Left kidney (tissue), 2 donors: ENCODE results near the gene CORIN. TPM values are rescaled to one million over a fixed set of nuclear protein-coding genes. Genes with fewer than 3 reads are reported as not detected.

ENCODE experiments used
- DNase-seq: peaks from one replicate; pipeline ENCODE4 v3.0.0-alpha.2; 2013
- polyA plus RNA-seq: library from polyadenylated mRNA; unstranded; fragments of 120-200 nt; gene quantifications from one replicate; pipeline ENCODE4 v1.2.1, GENCODE V29; 2013; ENCODE audit not compliant: insufficient read length

The CORIN gene
- polyA plus RNA-seq, 1 donor = 6.2 TPM

DNA sequence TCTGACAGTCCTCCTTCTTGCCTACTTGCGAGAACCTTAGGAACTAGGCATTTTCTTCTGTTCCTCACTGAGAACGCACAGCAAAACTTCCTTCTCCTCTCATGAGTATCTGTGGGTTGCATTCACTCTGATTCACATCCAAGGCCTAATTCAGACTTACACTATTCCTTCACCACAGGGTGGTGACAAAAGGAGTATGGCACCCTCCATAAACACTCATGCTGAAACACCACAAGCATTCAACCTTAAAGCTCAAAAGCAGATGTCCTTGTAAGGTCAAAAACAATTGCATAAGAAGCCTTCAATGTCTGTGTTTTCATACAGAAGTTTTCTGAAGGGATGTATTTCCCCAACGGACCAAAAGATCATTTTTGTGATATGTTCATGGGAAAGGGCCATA, 147.3 kb downstream of the CORIN start:
- no peak for DNase-seq

DNA sequence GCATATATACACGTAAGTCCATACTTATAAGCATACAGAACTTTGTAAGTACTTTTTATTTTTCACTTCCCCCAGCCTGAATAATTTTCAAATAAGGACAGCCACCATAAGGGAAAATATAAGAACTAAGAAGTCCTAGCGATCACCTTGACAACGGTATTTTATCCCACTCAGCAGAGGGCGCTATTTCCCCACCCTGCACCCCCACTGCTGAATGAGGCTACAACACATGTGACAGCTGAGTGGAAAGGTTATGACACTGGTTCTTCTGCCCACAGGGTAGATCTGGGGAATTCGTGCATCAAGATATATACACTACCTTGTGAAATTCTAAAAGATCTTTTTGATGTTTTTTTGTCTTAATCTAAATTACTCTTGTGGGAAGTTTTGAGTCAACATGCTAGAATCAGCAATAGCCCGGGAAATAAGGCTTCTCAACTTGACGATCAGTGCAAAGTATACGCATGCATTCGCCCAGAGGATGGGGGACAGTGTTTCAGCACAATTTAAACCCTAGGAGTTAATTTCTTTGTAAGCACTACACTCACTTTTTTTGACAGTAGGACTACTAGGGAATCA, 151.5 kb downstream of the CORIN start:
- DNase-seq = peak; percentile 48

DNA sequence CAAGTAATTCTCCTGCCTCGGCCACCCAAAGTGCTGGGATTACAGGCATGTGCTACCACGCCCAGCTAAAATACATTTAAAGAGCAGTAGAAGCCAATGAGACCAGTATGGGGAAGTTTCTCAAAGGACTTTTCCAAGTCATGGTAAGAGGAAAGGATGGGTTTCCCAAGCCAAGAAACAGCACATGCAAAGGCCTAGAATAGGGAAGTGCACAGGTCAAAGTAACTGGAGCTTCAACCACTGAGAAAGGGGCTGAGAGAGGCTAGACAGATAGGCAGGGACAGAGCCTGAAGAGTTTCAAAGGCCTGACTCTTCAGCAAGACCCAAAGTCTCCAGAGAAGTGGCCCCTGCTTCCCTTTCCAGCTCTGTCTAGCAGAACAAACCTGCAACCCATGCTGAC, 162.1 kb downstream of the CORIN start:
- no peak for DNase-seq

DNA sequence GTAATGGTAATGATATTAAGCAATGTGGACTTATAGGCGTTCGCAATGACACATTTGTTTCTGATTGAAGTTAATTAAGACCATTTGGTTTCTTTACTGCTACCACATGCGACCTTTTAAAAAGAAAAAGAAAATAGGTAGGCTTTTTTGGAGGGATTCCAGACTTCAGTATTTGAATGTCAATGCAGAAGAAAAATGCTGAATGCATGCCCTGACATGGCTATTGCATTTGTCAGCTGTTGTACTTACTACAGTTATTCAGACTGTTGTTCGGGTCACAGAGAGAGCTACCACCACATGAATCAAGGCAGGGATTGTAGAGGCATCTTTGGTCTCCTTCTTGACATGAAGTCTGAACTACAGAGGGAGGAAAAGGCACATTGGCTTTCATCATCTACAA, 163.7 kb downstream of the CORIN start:
- no peak for DNase-seq

DNA sequence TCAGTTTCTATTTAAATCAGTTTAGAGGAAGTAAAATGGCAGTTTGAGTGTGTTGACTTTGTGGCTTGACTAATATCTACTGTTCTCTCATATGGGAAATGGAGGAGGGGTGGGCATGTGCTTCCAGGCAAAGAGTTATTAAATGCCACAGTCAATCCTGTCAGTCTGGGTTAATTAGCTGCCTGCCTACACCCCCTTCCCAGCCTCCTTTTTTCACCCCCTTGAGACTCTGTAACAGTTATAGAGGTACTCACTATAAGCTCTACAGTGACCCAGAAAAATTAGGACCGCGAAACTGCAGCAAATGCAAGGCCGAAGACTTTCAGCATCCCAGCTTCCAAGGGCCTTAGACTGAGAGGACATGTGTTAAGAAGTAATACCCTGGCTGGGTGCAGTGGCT, 165.2 kb downstream of the CORIN start:
- DNase-seq = no peak

DNA sequence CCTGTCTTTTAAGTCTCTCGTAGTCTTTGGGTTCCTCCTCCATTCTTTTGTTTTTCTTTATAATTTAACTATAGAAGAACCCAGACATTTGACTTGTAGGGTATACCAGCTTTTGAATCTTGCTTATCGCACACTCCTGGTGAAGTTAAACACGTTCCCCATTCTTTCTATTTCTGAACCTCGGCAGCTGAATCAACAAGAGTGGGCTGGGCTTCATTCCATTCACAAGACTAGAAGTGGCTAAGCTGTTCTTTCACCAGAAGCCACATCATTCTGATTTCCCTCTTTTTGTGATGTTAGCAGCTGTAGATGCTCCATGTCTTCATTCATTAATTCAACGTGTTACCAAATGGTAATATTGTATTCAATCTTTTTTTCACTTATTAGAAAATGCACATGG, 167.9 kb downstream of the CORIN start:
- DNase-seq = no peak

DNA sequence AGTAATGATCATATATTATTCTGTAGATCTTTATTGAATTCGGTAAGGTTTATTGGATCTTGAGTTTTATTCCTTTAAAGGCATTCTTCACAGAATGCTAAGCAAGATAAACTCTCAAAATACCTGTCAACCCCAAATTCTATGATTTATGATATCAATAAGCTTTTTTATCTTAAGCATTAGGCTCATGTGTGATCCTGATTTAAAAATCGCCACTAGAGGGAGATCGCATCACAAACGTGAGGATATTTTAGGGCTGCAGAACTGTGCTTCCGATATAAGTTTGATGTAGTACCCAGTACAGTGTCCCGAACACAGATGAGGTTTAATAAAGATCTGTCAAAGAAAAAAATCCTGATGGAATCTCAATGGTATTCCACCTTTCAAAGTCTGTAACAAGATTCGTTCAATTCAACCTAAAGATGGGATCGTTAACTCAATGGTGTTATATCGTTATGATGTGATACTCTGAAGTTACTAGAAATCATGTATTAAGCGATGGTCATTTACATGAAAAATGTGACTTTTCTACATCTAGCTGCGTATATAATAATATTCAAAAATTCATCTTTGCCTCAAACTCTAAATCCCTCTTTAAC, 169.0 kb downstream of the CORIN start:
- peak; percentile 61 for DNase-seq

DNA sequence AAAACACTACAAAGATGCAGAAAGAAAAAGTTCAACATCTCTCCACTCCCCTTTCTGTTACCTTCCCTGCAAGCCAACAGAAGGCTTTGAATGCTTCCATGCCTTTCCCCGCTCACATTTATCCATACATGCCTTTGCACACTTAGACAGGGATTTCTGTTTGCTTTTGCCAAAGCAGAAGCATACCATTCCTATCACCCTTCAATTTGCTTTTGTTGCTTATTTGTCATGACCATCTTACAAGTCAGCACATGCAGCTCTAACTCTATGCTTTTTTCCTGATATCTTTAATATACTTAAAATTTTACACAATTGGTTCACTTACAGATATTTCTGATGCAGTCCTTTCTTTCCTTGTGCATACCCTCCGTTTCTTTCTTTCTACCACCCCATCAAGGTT, 169.6 kb downstream of the CORIN start:
- DNase-seq = no peak

DNA sequence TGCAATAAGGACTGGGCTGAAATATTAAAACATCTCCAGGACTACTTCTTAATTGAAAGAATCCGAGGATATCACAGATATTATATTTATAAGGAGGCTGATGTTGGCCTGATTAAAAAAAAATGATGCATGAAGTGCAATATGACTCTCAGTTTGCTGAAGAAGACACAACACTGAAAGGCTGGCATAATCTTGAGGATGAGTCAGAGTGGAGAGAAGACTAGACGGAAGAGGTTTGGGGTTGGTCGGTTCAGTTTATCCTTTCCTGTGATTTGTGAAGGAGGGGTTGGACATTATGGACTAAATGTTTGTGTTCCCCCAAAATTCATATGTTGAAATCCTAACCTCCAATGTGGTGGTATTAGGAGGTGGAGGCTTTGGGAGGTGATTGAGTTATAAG, 170.3 kb downstream of the CORIN start:
- no peak for DNase-seq

DNA sequence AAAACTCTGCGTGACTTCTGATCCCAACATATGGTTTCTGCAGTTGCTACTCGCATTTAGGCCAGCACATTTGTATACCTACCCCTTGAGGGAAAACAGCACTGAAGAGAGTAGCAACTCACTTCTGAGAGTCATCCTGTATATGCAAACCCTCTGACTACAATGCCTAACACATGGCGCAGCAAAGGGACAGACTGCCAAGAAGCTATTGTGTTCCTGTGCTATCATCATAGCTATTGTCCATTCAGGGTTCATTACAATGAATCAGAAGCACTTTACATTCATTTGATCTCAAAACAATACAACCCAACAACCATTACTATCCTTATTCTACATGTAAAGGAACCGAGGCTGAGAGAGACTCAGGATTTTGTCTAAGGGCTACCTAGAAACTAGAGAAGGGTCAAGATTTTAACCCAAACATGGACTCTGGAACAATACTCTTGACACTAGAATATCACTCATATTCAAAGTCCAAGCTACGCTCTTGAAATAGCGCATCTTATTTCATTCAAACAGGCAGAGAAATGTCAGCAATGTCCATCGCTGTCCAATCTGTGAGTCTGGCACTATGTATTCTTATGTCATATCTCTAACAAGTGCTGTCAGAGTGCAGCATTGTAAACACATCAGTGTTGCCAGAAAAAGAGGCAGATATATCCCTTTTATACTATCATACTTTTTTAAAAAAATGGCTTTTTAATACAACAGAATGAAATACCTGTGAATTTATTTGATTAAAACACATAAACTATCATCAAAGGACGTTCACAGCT, 173.6 kb downstream of the CORIN start:
- no peak for DNase-seq

DNA sequence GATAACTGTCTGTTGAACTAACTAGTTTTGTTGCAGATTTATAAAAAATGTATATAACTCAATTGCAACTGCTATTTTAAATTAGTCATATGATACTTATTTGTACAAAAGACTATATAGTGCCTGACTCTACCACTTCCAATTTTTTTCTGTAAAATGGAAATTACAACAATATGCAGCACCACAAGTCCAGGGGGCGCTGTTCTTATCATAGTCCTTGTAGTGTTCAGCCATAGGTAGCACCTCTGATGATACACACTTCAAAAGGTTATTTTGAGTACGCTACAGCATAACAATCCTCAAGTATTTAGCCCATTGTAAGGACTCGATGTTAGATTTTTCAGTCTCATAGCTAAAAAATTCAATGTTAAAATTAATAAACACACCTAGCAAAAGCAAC, 174.9 kb downstream of the CORIN start:
- DNase-seq = no peak

DNA sequence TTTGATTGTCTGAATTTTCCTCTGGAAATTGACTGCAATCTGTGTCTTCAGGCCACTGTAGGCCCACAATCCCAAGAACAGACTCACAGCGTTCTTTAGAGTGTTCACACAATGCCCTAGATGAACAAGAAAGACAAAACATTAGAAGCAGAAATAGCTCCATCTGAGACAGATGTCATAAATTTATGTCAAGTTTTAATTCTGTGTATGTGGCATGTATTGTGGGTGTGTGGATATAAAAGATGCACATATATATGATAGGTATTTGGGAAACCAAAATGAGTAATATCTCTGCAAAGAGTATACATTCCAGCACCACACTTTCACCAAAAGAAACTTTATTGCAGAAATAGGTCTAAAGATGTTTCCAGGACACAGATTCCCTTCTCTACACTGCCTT, 176.1 kb downstream of the CORIN start:
- DNase-seq = no peak

DNA sequence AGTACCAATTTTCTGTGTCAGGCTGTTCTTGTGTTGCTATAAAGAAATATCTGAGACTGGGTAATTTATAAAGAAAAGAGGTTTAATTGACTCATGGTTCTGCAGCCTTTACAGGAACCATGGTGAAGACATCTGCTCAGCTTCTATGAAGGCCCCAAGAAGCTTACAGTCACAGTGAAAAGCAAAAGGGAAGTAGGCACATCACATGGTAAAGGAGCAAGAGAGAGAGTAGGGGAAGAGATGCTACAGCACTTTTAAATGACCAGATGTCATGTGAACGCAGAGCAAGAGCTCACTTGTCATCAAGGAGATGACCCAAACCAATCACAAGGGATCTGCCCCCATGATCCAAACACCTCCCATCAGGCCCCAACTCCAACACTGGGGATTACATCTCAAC, 178.5 kb downstream of the CORIN start:
- DNase-seq = no peak

DNA sequence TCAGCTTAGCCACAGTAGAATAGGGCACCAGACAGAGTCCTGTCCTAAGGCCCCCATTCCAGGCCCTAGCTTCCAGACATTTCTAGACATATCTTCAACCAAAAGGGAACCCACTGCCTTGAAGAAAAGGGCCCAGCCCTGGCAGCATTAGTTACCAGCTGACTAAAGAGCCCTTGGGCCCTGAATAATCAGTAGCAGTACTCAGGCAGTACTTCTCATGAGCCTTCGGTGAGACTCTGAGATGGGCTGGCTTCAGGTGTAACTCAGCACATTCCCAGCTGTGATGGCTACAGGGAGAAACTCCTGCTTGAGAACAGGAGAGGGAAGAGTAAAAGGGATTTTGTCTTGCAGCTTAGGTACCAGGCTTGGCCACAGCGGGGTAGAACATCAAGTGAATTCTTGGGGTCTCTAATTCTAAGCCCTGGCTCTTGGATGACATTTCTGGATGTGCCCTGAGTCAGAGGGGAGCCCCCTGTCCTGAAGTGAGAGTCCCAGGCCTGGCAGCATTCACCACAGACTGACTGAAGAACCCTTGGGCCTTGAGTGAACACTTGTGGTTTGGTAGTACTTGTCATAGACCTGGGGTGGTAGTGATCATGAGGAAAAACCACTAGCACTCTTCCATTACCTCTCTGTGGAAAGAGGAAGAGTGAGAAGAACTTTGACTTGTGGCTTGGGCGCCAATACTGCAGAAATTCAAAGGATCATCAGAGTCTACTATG, 182.7 kb downstream of the CORIN start:
- DNase-seq = no peak

DNA sequence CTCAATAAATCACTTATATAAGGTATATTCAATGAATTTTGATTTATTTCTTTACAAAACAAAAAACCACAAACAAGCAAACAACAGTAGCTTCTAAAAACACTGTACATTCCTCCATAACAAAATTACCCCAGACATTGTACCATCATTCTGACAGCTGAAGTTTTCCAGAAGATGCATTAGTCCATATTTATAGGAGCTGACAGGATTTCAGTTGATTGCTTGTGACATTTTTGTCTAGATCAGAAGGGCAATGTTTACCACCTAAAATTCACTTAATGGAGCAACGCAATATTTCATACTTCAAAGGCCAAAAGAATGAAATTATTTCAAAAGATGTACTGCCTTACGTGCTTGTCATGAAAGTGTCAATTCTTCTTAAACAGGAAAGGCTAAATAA, 185.8 kb downstream of the CORIN start:
- no peak for DNase-seq

DNA sequence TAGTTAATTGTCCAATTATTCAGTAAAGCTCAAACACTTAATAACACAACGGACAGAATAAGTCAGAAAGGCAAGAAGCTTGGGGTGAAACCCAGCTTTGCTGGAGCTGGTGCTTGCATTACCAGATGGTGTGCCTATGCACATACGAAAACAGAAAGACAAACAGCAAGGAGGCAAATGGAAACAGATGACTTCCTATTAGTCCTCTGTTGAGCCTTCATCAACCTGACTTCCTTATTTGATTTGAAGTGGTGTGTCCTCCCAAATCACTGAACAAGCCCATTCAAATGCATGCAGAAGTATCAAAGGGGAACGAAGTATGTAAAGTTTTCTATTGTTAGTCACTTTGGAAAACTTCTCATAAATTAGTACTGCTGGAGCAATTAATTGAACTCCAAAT, 186.6 kb downstream of the CORIN start:
- no peak for DNase-seq

DNA sequence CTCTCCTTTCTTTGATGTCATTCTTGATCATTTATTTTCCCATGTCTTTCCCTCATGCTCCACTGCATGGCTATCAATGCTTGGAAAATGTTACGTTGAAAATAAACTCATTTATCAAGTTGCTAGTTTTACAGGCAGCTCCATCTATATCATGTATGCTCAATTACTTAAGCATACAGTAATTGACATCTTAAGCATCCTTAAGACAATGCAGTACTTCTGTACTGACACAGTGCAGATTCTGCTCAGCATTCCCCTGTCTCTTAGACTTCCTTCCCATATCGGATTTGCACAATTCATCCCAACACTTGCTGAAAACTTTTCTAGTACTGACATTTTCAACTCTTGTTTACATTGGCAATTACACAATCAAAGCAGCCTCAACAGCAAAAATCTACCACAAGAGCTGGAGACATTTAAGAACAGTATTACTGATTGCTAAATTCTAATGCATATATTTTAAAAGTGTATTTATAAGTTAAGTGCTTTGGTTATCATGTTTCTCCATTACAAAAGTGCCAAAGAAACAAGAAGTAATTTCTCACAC, 187.2 kb downstream of the CORIN start:
- DNase-seq = no peak

DNA sequence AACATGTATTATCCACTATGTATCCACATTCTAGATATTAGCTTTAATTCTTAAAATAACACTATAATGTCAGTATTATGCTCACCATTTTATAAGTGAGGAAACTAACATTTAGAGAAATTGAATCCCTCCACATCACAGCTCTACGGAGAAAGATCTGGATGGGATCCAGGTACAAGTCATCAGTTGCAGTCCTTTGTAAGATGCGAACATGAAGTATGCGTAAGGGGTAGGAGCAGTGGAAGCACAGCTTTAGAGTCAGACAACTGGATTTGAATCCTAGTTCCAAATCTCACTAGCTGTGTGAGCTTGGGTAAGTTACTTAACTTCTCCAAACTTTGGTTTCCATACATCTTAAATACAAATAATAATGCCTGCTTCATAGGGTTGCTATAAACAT, 190.3 kb downstream of the CORIN start:
- DNase-seq = no peak

DNA sequence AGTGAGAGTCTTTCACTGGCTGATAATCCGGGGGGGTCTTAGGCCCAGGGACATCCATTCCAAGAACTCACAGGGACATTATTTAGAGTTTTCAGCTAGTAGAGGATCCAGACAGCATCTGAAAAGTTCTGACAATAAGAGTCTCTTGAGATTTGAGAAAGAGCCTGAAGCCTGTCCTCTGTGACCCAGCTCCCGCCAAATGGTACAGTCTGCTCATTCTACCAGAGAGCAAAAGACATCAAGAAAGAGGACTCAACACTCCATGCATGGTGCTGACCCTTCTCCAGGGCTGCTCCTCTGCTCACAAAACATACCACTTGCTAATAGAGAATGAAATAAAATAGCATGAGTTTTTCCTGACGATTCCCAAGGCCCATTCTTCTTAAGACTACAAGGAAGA, 190.8 kb downstream of the CORIN start:
- DNase-seq = no peak

DNA sequence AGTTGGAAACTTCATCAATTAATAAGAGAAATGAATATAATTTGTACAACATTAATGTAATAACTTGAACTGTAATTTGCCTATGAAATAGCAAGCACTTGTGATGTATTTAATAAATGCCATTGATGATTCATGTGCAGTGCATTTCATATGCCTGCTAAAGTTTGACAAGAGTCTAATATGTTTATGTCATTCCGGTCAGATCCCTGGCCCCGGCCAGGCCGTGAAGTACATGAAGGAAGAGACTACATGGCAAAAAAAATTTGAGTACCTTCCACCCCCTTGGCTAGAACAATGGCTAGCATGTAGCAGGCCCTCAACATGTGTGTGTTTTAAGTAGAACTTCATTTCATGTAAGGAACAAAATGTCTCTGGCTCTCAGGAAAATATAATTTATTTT, 191.5 kb downstream of the CORIN start:
- DNase-seq = no peak

DNA sequence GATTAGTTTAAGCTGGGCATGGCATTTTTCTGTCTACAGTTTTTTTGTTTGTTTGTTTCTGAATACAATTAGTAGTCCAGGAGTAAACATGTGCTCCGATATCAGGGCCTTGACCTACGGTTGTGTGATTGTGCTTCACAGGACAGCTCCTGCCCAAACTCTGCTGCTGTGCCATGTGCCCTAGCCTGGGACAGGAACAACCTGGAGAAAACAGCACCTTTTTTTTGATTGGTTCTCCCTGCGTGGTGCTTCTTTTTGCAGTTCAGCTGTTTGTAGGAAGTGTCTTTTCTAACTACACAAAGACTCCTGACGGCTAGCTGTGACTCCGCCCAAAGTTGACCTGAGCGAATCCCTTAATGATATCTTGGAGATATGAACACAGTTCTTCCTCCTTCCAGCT, 194.0 kb downstream of the CORIN start:
- DNase-seq = no peak

DNA sequence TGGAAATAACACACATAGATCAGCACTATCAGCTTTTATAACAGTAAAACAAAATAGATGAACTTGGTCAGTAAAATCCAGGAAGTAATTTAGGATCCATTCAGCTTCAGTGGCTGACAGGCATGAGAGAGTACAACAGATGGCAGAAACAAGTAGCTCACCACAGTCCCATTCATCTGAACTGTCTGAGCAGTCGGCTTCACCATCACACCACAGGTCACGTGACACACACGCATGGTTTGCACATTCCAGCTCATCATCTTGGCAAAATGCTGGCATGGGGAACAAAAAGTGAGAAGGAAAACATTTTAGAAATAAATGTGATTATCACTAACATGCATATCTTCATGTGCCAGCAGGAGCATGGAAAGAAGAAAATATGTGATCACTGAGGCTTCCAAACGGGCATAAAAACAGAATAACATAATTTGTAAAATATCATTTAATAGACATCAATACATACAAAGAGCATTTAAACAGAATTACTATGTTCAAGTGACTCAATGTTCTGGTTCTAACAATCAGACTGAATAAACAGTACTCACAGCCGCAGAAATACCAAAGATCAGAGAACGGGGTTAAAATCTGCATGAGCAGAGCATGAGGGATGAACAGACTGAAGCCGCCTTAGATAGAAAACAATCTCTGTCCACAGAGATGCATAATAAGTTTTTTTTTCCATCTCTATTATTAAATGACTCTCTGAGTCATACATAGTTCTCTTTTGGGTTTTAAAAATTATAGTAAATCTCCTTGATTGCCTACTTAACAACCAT, 194.7 kb downstream of the CORIN start:
- DNase-seq = no peak
